GOT3 (cell line): ENCODE measurements around the gene OR4D6.
"Not testable (repeated sequence)": the region's sequence is repeated elsewhere in the genome, so short reads cannot be mapped to it uniquely, and the experiment has no call there.

Experiments used
- DNase-seq: peaks from one replicate; lab custom pipeline; 2025; ENCODE audit warnings: mixed read lengths; lab: John Stamatoyannopoulos, UW

The OR4D6 gene

GRCh38 chr11:59456661-59457060 lies at the start of gene OR4D6:
TSS of gene OR4D6 (plus strand) at chr11:59456961. CDS start at chr11:59456961, 0 bp downstream.
- no peak for DNase-seq

- DNase-seq, result no peak
Measured at GRCh38 chr11:59413646-59414045, 43.1 kb upstream of the OR4D6 start.

- DNase-seq, result no peak
Measured at GRCh38 chr11:59415111-59415510, 41.6 kb upstream of the OR4D6 start.

- DNase-seq, result no peak
Measured at GRCh38 chr11:59416613-59417012, 40.1 kb upstream of the OR4D6 start.

- DNase-seq, result no peak
Measured at GRCh38 chr11:59417023-59417422, 39.7 kb upstream of the OR4D6 start.

GRCh38 chr11:59418156-59418555 lies 38.6 kb upstream of the OR4D6 start:
- no peak for DNase-seq

- no peak for DNase-seq
Measured at GRCh38 chr11:59423835-59424234, 32.9 kb upstream of the OR4D6 start.

GRCh38 chr11:59425131-59425530 lies 31.6 kb upstream of the OR4D6 start:
- no peak for DNase-seq

- no peak for DNase-seq
Measured at GRCh38 chr11:59426361-59427067, 30.2 kb upstream of the OR4D6 start, which contains the start of gene OR5A2. TSS of gene OR5A2 (minus strand) at chr11:59426413. CDS start at chr11:59422953, 3,460 bp downstream.

GRCh38 chr11:59427068-59427382 lies 29.7 kb upstream of the OR4D6 start:
- no peak for DNase-seq

GRCh38 chr11:59429924-59430516 lies 26.7 kb upstream of the OR4D6 start:
- DNase-seq, result no peak

GRCh38 chr11:59436169-59436568 lies 20.6 kb upstream of the OR4D6 start, which contains the start of gene OR5A1:
TSS of gene OR5A1 (plus strand) at chr11:59436469. CDS start at chr11:59443169, 6,700 bp downstream.
- no peak for DNase-seq

- DNase-seq, result no peak
Measured at GRCh38 chr11:59437770-59438169, 19.0 kb upstream of the OR4D6 start.

- not testable (repeated sequence) for DNase-seq
Measured at GRCh38 chr11:59445624-59446023, 11.1 kb upstream of the OR4D6 start.

- DNase-seq, result no peak
Measured at GRCh38 chr11:59448484-59448883, 8.3 kb upstream of the OR4D6 start.

- DNase-seq, result no peak
Measured at GRCh38 chr11:59459916-59460315, 3.2 kb downstream of the OR4D6 start.

GRCh38 chr11:59463190-59463641 lies 6.5 kb downstream of the OR4D6 start:
- no peak for DNase-seq

GRCh38 chr11:59473015-59473414 lies 16.3 kb downstream of the OR4D6 start, which contains the start of gene OR4D10:
TSS of gene OR4D10 (plus strand) at chr11:59473315. CDS start at chr11:59477430, 4,115 bp downstream.
- DNase-seq, result no peak

GRCh38 chr11:59475176-59475575 lies 18.4 kb downstream of the OR4D6 start:
- DNase-seq, result no peak

- DNase-seq, result no peak
Measured at GRCh38 chr11:59479906-59480305, 23.1 kb downstream of the OR4D6 start.

- DNase-seq, result no peak
Measured at GRCh38 chr11:59480359-59480758, 23.6 kb downstream of the OR4D6 start.

GRCh38 chr11:59501931-59502330 lies 45.2 kb downstream of the OR4D6 start:
- no peak for DNase-seq

GRCh38 chr11:59503276-59503675 lies 46.5 kb downstream of the OR4D6 start, which contains the start of gene OR4D11:
TSS of gene OR4D11 (plus strand) at chr11:59503576. CDS start at chr11:59503576, 0 bp downstream.
- DNase-seq, result no peak
